GM18526 (cell line): ENCODE results near the gene PCDHB14.

Source experiments
- POLR2A ChIP-seq: IDR thresholded peaks from 3 replicates; pipeline ENCODE4 v1.6.1; 2011; ENCODE audit not compliant: insufficient read length; ENCODE audit errors: extremely low read depth

Gene PCDHB14

GRCh38 chr5:141245250-141245717, 22.1 kb downstream of the PCDHB14 start, which contains the start of gene PCDHB15:
TSS of gene PCDHB15 (plus strand) at chr5:141245395. CDS start at chr5:141245579, 184 bp downstream.
- TF ChIP-seq POLR2A: no peak

- TF ChIP-seq POLR2A: no peak
These were observed 27.4 kb downstream of the PCDHB14 start for GRCh38 chr5:141250576-141250975.

- TF ChIP-seq POLR2A: no peak
These were observed 35.3 kb downstream of the PCDHB14 start for GRCh38 chr5:141258464-141258863.

- TF ChIP-seq POLR2A: no peak
These were observed 35.8 kb downstream of the PCDHB14 start for GRCh38 chr5:141258948-141259347.

- TF ChIP-seq POLR2A: no peak
These were observed 37.5 kb downstream of the PCDHB14 start for GRCh38 chr5:141260458-141261237.

- TF ChIP-seq POLR2A: no peak
These were observed 38.0 kb downstream of the PCDHB14 start for GRCh38 chr5:141261238-141261546.

GRCh38 chr5:141269195-141269594, 46.1 kb downstream of the PCDHB14 start:
- TF ChIP-seq POLR2A: no peak

- TF ChIP-seq POLR2A: no peak
These were observed 49.8 kb downstream of the PCDHB14 start for GRCh38 chr5:141272906-141273305.
